Measurements from ENCODE around the gene PPP6R1.

PPP6R1 gene

DNA sequence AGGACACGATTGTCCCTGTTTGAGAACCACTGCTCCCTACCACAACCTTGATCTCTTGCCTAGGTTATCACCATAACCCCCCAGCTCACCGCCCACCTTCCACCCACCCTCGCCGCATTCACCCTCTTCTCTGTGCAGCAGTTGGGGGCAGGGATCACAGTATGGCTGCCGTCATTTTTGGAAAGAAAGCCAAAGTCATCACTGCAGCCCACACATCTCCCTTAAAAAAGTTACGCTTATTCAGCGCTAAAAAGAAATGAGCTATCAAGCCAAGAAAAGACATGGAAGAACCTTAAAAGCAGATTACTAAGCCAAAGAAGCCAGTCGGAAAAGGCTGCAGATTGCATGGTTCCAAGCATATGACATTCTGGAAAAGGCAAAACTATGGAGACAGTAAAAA, 10.5 kb upstream of the PPP6R1 start:
- H3K27ac ChIP-seq = peak overlapping the region; percentile 3; the same call in 1 of the 2 replicates
- no peak for TF ChIP-seq CTCF (conservative IDR thresholded peaks at IDR 0.05; ENCODE audit: low read depth)
- ChIA-PET POLR2A (ENCODE audit: low non-redundant PET) (no interaction called here), CTCF (interaction anchor here (0.6 kb wide), 1 partner anchor 9 kb away, joined by 3 read pairs; no protein-coding TSS in a partner anchor)
- no peak for DNase-seq (ENCODE audit: low spot score)

GRCh38 chr19:55266840-55267239, 8.0 kb upstream of the PPP6R1 start:
- POLR2A ChIA-PET (ENCODE audit: low non-redundant PET) = no interaction called here
- H3K27ac ChIP-seq = no peak overlapping the region
- CTCF ChIA-PET = no interaction called here
- TF ChIP-seq CTCF (conservative IDR thresholded peaks at IDR 0.05; ENCODE audit: low read depth) = no peak
- no peak for DNase-seq (ENCODE audit: low spot score)

DNA sequence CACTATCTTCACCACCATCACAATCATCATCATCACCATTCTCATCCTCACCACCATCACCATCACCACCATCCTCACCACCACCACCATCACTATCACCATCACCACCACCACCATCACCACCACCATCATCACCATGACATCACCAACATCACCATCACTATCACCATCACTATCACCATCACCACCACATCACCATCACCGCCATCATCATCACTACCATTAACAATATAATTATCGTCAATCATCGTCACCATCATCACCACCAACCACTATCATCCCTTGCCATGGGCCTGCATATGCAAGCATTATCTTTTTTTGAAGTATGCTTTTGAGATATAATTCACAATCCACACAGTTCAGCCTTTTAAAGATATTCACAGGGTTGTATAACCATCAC, 7.6 kb upstream of the PPP6R1 start:
- no peak for TF ChIP-seq CTCF (conservative IDR thresholded peaks at IDR 0.05; ENCODE audit: low read depth)
- DNase-seq (ENCODE audit: low spot score) = no peak
- POLR2A ChIA-PET (ENCODE audit: low non-redundant PET) = no interaction called here
- H3K27ac ChIP-seq = no peak overlapping the region
- CTCF ChIA-PET = no interaction called here

- H3K27ac ChIP-seq = no peak overlapping the region
- no peak for DNase-seq (ENCODE audit: low spot score)
- CTCF ChIA-PET = no interaction called here
- POLR2A ChIA-PET (ENCODE audit: low non-redundant PET) = no interaction called here
- no peak for TF ChIP-seq CTCF (conservative IDR thresholded peaks at IDR 0.05; ENCODE audit: low read depth)
Measured at GRCh38 chr19:55265723-55266386, 7.0 kb upstream of the PPP6R1 start.

DNA sequence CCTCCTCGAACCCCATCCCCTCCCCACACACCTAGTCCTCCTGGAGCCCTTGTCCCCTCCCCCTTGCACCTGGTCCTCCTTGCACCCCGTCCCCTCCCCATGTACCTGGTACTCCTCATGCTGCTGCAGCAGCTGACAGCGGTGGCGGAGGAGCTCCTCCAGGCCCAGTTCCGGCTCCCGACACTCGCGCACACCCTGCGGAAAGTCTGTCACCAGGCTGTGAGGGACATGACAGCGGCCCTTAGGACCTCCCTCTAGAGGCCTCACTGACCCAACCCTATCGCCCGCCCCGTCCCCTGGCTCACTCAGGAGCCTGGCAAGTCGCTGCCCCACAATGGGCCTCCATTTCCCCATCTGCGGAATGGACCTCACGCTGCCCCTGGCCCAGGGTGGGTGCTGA, 6.4 kb upstream of the PPP6R1 start:
- H3K27ac ChIP-seq = no peak overlapping the region
- POLR2A ChIA-PET (ENCODE audit: low non-redundant PET) = no interaction called here
- CTCF ChIA-PET = no interaction called here
- DNase-seq (ENCODE audit: low spot score) = no peak
- no peak for TF ChIP-seq CTCF (conservative IDR thresholded peaks at IDR 0.05; ENCODE audit: low read depth)

- no peak overlapping the region for H3K27ac ChIP-seq
- no peak for DNase-seq (ENCODE audit: low spot score)
- no peak for TF ChIP-seq CTCF (conservative IDR thresholded peaks at IDR 0.05; ENCODE audit: low read depth)
- ChIA-PET POLR2A (ENCODE audit: low non-redundant PET) (no interaction called here), CTCF (no interaction called here)
Measured at GRCh38 chr19:55264531-55264930, 5.7 kb upstream of the PPP6R1 start.
